ENCODE measurements around the gene AMZ2.

DNA sequence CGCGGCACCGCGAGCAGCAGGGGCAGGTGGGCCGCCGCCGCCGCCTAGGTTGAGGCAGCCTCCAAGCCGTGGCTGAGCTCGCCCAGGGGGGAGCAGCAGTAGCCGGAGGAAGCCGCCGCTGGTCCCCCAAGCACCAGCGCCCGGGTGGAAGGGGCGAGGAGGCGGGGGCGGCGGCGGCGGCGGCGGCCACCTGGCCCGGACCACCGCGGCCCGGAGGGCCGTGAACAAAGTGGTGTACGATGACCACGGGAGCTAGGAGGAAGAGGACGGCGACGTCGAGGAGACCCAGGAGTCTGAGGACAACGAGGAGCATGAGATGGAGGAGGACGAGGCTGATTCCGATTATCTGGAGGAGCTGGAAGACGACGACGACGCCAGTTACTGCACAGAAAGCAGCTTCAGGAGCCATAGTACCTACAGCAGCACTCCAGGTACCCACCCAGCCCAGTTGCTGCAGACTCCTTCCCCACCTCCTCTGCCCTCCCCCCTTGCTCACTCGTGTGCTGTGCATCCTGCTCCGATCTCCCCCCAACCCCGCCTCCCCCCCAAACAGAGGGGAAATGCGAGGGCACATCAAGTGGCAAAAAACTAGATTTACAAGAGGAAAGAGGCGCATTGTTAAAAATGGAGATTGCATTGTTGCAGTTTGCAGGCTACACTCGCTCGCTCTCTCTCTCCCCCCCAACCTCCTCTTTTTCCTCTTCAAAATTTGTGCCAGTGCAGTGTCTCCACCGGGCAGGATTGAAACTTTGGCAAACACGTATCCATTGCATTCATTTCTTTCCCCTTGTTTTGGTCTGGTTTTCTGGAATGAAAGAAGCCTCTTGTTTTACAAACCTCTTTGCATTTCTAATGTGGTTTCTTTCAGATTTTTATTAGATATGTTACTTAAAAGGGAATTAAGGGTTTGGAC, 41.8 kb upstream of the AMZ2 start:
- TF ChIP-seq, protein P1, sequence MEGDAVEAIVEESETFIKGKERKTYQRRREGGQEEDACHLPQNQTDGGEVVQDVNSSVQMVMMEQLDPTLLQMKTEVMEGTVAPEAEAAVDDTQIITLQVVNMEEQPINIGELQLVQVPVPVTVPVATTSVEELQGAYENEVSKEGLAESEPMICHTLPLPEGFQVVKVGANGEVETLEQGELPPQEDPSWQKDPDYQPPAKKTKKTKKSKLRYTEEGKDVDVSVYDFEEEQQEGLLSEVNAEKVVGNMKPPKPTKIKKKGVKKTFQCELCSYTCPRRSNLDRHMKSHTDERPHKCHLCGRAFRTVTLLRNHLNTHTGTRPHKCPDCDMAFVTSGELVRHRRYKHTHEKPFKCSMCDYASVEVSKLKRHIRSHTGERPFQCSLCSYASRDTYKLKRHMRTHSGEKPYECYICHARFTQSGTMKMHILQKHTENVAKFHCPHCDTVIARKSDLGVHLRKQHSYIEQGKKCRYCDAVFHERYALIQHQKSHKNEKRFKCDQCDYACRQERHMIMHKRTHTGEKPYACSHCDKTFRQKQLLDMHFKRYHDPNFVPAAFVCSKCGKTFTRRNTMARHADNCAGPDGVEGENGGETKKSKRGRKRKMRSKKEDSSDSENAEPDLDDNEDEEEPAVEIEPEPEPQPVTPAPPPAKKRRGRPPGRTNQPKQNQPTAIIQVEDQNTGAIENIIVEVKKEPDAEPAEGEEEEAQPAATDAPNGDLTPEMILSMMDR (IDR thresholded peaks at IDR 0.05): no peak
- TF ChIP-seq POLR2AphosphoS5 (IDR thresholded peaks at IDR 0.05): no peak

Data from transverse colon (tissue), 4 donors.